Hypothalamus (tissue), 51 donors: ENCODE data around the gene MTHFD1.
A peak's percentile ranks its signal among the peaks of the same experiment; 100 is the strongest.
"Not testable (repeated sequence)": the region's sequence is repeated elsewhere in the genome, so short reads cannot be mapped to it uniquely, and the experiment has no call there.

ENCODE experiments used
- DNase-seq, 51 donors: peaks; one replicate each; lab custom pipeline; 2025; lab: John Stamatoyannopoulos, UW

The MTHFD1 gene

DNA sequence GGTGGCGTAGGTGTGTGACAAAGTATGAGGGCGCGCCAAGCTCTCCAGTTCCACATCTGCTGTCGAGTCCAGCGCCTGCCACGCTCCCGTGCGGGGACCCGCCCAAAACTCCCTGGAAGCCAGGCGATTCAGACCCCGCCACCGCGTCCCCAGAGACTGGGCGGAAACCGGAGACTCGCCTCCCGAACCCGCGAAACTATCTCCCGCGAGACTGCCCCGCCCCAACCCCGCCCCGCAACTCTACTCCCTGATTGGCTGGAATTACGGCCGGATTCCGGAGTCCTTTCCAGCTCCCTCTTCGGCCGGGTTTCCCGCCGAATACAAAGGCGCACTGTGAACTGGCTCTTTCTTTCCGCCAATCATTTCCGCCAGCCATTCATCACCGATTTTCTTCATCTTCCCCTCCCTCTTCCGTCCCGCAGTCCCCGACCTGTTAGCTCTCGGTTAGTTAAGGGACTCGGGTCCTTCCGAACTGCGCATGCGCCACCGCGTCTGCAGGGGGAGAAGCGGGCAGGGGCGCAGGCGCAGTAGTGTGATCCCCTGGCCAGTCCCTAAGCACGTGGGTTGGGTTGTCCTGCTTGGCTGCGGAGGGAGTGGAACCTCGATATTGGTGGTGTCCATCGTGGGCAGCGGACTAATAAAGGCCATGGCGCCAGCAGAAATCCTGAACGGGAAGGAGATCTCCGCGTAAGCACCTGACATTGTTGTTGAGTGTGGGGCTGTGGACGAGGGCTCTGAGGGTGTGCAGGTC lies at the start of gene MTHFD1:
Gene MTHFD1 (plus strand): TSS at position 572 of the 751 bp plus-strand sequence. CDS start 75 bp downstream, at position 647.
- peak; percentile 66 to 98 (median 96) for DNase-seq

DNA sequence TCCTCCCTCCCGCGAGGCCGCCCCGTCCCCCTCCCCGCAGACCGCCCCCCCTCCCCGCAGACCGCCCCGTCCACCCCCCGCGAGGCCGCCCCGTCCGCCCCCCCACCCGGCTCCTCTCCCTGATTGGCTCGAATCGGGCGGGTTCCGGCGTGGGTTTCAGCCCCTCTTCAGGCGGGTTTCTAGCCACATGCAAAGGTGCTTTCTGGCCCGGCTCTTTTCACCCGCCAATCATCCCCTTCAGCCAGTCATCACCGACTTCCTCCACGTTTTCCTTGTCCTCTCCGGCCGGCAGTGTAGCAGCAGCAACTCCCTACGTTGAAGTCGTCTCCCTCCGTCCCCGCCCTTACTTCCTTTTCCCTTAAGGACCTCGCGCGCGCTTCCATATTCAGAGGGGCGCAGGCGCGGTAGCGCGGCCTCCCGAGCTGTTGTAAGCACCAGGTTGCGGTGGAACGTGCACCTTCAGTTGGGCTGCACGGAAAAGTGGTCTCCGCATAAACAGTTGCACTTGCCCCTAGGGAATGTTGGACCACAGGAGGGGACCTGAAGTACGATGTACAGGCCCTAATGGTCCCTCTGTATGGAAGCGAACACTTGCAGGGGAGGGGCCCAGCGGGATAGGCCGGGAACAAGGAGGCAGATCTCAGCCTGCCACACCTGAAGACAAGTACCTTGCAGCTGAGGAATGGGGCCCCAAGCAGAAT lies 49.4 kb upstream of the MTHFD1 start:
- peak; percentile 43 to 98 (median 91) for DNase-seq

DNA sequence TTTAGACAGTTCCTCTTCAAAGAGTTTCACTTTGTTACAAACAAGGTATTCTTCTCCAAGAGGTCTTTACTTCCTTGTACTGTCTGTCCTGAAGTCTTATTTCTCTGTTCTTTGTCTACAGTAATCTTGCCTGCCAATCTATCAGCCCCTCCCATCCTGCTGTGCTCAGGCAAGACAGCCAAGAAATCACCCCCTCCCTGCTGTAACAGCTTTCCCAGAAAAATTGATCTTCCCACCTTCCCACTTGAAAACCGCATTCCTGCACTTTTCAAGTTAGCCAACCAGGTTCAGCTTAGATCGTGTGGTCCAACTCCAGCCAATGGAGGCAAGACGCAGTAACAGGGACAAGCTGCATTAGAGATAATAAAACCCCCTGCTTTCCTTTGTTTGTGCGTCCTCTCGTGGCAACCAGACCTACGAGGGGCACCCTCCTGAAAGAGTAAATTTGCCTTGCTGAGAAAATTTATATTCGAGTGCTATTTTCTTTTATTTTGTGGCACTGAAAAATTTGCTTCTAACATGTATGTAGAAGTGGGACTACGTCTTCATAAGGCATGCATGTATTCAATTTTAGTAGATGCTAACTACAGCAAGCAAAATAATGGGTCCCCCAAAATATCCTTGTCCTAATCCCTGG lies 47.5 kb upstream of the MTHFD1 start:
- DNase-seq: no peak

DNA sequence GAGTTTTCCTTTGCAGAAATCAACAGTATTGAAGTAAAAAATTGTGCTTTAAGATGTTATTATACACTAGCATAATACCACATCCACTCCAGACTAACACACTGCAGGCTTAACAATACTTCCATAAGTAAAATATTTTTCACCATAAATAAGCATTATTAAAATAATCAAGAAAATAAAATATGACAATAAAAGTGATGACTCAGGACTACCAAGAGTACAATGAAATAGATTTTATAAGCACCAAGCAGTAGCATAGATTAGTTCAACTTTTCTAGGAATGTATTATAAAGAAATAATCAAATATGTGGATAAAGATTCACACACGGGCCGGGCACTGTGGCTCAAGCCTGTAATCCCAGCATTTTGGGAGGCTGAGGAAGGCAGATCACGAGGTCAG lies 40.4 kb upstream of the MTHFD1 start:
- DNase-seq: no peak

DNA sequence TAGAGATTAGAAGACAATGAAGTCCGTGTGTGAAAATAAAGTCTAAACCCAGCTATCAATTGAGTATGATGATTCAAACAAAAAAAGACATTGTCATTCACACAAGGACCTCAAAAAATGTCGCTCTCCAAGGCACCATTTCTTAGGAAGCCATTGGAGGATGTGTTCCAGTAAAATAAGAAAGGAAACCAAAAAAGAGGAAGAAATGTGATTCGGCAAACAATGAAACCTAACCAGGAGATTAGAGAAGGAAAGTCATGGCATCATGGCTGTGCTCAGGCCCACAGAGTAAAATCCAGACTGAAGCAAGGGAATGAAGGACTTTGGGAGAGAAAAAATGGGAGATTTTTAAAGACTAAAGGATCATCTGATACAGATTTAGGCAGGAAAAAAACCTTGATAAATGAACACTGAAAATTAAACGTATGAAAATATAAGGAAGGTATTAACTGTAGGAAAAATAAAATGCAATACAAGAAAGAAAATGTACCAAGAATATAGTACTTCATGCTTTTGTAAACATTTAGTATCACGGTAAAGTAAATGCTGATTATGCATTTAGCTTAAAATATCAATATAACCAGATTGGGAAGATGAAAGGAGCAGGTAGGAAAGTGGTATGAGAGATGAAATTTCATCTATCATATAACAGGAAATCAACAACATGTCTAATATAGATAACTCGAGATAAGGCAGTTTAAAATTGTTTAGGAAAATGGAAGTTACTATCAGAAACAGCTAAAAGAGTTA lies 38.2 kb upstream of the MTHFD1 start:
- DNase-seq: no peak

DNA sequence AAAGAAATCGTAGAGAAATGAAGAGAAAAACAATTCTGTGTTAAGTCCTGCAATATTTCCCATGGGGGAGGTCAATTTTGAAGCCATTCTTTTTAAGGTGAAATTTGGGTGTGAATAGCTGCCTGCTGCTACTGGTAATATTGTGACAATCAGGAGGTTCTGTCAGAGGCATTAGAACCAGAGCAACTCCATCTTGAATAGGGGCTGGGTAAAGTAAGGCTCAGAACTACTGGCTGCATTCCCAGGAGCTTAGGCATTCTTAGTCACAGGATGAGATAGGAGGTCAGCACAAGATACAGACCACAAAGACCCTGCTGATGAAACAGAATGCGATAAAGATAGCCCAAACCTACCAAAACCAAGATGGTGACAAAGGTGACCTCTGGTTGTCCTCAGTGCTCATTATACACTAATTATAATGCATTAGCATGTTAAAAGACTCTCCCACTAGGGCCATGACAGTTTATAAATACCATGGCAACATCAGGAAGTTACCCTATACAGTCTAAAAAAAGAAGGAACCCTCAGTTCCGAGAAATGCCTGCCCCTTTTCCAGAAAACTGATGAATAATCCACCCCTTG lies 24.8 kb upstream of the MTHFD1 start:
- no peak for DNase-seq

DNA sequence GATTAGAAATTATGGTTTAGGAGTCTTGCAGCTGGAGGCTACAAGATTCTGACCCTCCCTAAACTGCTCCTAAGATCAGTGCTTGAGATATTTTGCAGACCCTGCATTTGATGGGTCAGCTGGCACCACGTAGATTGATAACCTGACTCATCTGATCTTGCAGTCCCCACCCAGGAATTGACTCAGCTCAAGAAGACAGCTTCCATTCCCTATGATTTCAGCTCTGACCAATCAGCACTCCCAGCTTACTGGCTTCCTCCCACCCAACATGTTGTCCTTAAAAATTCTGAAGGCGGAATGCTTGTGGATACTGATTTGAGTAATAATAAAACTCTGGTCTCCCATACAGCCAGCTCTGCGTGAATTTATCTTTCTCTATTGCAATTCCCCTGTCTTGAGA lies 23.2 kb upstream of the MTHFD1 start:
- DNase-seq: no peak

DNA sequence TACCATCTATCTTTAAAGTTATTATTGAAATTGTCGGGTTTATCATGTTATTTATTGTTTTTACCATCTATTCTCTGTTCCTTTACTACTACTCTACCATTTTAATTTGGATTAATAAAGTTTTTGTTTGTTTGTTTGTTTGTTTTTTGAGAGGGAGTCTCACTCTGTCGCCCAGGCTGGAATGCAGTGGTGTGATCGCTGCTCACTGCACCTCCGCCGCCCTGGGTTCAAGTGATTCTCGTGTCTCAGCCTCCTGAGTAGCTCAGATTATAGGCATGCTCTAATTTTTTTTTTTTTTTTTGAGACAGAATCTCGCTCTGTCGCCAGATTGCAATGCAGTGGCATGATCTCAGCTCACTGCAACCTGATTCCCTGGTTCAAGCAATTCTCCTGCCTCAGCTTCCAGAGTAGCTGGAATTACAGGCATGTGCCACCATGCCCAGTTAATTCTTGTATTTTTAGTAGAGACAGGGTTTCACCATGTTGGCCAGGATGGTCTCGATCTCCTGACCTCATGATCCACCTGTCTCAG lies 22.7 kb upstream of the MTHFD1 start:
- DNase-seq: not testable (repeated sequence)

DNA sequence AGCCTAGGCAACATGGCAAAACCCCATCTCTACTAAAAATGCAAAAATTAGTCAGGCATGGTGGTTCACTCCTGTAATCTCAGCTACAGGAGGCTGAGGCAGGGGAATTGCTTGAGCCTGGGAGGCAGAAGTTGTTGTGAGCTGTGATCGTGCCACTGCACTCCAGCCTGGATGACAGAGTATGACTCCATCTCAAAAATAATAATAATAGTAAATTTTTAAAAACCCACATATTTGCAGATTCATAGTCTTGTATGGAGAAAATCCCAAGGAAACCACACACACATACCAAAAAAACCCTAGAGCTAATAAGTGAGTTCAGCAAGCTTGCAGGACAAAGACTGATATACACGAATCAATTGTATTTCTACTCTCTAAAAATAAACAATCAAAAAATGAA lies 19.0 kb upstream of the MTHFD1 start:
- no peak for DNase-seq

DNA sequence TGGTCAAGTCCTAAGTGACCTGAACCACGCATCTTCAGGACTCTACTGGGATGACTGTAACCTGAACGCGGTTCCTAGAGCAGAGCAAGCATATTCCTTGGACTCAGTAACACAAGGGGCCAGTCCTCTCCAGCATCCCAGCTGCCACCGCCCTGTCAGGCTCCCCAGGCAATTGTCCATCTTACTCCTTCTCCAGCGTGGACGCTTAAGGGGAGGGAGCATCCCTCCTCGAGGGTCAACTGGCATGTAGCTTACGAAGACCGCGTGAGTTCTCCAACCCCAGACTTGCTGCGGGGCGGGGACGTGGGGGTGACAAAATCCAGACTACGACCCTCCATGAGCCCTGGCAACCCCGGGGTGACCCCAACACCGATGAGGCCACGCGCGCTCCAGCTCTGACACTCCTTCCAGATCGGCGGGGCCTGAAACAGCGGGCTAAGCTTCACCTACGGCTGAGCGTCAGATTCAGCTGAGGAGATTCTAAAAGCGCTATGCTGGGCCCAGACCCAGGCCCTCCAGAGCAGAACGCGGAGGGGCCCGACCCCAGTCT lies 846 bp upstream of the MTHFD1 start:
- peak in 19 of 51 donors; percentile 4 to 54 (median 32) for DNase-seq

DNA sequence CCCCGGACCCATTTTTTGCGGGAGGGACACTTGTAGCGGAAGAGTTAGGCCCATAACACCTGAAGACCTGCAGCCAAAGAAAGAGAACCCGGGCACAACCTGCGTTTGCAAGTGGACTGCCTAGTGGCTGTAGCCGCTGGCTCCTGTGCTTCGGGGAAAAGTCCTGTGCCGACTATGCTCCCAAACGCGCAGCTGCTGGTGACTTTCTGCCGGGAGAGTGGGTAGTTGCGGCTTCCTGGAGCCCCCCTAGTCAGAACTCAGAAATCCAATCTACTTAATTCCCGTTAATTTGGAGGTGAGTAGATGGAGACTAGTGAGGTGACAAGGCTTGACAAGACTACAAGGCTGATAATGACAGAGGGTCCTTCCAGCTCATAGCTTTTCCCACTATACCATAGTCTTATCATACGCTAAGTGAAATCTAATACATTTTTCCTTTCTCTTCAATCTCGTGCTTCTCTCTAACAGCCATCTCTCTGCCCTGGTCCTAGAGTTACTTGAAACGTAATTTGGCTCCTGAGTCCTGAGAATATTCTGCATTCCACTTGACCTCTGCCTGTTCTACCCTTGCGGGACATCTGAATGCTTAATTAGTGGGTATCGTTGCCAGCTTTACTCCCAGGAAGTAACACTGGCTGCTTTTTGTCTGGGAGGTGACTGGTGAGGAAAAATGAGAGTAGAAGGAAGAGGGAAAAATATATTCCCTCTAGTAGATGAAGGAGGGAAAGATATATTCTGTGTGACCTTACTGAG lies 556 bp downstream of the MTHFD1 start:
- peak in 19 of 51 donors; percentile 5 to 67 (median 48) for DNase-seq

DNA sequence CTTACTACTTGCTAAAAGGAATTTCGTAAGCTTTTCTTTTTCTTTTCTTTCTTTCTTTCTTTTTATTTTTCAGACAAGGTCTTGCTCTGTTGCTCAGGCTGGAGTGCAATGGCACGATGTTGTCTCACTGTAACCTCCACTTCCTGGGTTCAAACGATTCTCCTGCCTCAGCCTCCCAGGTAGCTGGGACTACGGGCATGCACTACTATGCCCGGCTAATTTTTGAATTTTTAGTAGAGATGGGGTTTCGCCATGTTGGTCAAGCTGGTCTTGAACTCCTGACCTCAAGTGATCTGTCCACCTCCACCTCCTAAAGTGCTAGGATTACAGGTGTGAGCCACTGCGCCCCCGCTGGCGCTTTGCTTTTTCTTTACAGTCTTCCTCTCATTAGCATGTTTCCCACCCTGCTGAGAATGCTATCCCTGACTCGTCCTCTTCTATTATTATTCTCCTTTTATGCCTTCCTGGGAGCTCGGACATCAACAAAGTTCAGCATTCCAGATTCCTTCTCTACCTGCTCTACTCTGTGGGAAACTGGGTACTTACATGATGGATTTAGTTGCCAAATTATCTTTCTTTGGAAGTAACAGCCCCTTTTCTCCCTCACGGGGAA lies 3.1 kb downstream of the MTHFD1 start:
- DNase-seq: no peak

DNA sequence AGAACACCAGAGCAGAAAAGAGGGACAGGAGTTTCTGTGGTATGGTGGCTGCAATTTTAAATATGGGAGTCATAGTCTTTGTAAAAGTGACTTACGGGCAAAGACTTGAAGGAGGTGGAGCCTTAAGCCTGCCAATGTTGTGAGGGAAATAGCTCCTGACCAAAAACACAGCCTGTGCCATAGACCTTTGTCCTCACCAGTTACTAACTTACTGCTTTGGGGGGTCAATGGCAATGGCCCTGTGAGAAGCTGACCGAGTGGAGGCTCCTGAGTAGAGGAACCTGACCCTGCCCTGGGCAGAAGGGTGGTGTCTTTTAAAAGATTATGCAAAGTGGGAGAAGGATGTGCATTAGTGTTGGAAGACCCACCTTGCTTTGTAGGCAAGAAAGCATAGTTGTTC lies 3.8 kb downstream of the MTHFD1 start:
- DNase-seq: no peak

DNA sequence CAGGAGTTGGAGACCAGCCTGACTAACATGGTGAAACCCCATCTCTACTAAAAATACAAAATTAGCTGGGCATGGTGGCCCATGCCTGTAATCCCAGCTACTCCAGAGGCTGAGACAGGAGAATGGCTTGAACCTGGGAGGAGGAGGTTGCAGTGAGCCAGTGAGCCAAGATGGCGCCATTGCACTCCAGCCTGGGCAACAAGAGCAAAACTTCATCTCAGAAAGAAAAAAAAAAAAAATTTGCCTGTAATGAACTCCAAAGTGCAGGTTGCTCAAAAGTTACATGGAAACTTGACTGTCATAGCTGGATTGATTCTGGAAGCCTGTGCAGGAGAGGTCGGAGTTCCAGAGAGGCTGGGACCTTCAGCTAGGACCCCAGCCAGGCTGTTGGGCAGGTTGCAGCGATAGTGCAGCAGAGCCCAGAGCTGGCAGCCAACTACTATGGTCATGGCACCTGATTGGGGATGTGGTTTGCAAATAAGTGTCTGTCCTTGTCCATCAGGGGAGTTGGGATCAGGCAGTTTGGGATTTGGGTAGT lies 5.1 kb downstream of the MTHFD1 start:
- not testable (repeated sequence) for DNase-seq

DNA sequence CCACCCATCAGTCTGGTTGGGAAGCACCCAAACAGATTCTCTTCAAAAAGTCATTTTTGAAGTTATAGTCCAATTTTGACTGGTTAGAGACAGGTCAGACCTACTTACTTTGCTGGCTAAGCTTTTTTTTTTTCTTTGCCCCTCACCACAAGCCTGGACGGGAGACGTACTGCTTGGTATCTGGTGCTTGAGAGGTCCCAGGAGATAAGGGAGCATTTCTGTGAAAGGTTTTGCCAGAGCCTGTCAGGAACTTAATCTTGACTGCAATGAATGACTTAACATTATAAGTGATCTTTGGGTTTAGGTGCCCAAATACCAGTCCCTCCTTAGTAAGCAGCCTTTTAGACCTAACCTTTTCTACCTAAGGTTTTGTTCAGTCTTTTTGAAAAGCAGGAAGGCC lies 6.3 kb downstream of the MTHFD1 start:
- DNase-seq: no peak

DNA sequence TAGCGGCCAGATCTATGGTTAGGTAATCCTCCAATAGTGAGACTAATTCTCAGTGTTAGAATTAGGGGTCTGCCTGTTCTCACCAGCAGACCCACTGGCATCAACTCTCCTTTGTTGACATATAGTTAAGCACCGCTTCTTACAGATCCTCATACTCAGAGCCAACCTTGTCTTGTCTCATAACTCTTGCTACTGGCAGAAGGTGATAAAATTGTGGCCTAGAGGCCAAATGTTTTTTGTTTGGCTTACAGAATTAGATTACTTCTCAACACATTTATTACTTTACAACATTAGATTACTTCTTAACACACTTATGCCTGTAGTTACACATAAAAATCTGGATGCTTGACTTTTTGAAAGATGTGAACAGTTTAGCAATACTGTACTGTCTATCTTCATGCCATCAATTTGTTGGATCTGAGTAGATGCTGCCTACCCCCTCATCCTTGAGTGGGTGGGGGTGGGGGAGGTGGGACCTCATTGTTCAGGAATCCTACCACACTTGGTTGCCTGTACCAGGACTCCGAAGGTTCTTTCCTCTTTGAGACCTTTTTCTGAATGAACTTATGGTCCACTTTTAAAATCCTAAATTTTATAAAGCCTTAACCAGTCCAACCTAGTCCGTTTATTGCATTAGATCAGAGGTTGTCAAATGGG lies 7.0 kb downstream of the MTHFD1 start:
- no peak for DNase-seq

DNA sequence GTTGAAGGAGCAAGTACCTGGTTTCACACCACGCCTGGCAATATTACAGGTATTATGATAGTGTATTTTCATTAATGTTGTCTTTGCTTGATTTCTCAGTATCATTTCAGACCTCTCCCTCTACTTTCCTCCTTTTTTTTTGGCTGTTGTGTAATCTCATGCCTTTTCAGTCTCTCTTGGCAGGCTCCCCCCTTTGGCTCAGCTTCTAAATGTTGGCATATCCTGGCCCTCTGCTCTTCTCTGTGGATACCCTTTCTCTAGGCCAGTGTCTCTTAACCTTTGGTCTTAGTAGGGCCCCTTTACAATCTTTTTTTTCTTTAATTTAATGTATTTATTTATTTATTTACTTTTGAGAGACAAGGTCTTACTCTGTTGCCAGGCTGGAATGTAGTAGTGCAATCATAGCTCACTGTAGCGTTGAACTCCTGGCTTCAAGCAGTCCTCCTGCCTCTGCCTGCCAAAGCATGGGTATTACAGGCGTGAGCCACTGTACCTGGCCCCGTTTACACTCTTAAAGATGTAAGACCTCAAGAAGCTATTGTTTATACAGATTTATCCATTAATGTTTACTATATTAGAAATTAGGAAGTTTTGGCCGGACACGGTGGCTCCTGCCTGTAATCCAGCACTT lies 12.8 kb downstream of the MTHFD1 start:
- peak in 3 of 51 donors; percentile 0 to 3 (median 2) for DNase-seq
